GM12873 (cell line): Measurements from ENCODE around the gene FAM117A.

Source experiments
- TF ChIP-seq, protein P1 (sequence below): IDR thresholded peaks from 2 replicates; pipeline ENCODE4 v1.5.1; 2012; ENCODE audit warnings: low read depth, mild to moderate bottlenecking, moderate library complexity, low read length, control low read depth; ENCODE audit not compliant: insufficient read depth; ENCODE audit errors: missing control alignments

Gene FAM117A

GRCh38 chr17:49696233-49696761 is 67.6 kb downstream of the FAM117A start:
- TF ChIP-seq, protein P1, sequence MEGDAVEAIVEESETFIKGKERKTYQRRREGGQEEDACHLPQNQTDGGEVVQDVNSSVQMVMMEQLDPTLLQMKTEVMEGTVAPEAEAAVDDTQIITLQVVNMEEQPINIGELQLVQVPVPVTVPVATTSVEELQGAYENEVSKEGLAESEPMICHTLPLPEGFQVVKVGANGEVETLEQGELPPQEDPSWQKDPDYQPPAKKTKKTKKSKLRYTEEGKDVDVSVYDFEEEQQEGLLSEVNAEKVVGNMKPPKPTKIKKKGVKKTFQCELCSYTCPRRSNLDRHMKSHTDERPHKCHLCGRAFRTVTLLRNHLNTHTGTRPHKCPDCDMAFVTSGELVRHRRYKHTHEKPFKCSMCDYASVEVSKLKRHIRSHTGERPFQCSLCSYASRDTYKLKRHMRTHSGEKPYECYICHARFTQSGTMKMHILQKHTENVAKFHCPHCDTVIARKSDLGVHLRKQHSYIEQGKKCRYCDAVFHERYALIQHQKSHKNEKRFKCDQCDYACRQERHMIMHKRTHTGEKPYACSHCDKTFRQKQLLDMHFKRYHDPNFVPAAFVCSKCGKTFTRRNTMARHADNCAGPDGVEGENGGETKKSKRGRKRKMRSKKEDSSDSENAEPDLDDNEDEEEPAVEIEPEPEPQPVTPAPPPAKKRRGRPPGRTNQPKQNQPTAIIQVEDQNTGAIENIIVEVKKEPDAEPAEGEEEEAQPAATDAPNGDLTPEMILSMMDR, result no peak

DNA sequence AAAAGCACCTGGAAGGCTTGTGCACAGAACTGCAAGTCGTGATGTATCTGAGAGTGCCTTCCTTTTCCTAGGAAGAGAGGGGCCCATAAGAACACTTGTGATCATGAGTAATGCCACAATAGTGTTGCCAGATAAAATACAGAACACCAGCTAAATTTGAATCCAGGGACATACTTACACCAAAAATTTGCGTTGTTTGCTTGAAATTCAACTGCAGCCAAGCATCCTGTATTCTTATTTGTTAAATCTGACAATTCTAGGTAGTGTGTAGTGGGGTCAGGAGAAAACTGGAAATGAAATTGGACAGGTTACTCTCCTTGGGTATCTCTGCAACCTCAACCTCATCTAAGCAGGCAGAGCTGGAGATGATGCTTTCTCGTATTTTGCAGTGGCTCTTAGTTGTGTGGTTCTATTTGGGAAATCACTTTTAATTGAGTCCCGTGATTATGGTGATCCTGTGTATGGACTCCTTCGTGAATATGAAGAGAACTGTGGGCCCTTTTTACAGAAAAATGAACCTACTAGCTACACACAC is 68.2 kb downstream of the FAM117A start:
- TF ChIP-seq, protein P1, result no peak

DNA sequence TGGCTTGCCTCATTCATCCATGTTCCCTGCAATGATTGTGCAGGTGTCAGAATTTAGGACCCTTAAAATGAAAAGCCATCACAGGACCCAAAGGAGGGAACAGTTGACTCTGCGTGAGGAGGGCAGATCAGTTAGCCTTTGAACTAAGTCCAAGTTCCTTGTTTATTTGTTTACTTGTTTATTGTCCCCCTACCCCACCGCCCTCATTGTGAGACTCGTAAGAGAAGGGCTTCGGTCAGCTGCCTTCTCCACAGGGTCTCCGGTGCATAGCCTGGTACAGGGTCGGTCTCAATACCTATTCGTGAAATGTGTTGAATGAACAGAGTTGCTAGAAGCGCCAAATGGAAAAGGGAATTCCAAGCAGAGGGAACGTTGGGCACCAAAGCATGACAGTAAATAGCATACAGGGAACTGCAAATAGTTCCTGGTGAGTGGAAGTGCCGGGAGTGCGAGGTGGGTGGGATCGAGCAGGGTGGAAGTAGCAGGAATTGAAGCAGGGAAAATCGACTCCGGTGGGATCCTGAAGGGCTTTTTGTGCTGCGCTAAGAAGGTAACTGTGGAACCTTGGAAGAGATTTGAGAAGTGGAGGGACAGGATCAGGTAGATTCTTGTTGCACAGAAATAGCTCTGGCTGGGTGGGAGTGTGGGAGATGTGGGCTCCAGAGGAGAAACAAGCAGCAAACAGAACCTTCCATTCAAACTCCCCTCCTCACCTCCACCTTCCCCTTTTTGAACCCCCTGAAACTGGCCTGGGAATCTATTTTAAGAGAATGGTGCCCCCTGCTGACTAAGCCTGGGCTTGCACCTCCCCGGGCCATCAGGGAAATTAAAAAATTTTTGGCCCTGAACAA is 68.9 kb downstream of the FAM117A start:
- TF ChIP-seq, protein P1, result peak; percentile 80

DNA sequence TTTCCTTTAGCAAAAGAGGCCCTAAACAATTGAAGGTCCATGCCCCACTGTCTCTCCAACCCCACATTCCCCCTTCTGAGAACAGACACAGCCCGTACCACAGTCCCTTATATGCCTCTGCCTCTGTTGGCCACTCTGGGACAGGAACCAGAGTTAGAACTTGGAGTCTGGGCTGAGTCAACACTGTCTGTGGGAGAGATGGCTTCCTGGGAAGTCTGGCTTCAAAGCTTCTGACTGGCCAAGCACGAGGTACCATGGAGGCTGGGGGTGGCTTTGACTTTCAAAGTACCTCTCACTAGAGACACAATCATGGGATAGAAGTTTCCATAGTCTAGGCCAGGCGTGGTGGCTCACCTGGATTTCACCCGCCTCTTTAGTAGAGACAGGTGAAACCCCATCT is 71.2 kb downstream of the FAM117A start:
- TF ChIP-seq, protein P1, result no peak

DNA sequence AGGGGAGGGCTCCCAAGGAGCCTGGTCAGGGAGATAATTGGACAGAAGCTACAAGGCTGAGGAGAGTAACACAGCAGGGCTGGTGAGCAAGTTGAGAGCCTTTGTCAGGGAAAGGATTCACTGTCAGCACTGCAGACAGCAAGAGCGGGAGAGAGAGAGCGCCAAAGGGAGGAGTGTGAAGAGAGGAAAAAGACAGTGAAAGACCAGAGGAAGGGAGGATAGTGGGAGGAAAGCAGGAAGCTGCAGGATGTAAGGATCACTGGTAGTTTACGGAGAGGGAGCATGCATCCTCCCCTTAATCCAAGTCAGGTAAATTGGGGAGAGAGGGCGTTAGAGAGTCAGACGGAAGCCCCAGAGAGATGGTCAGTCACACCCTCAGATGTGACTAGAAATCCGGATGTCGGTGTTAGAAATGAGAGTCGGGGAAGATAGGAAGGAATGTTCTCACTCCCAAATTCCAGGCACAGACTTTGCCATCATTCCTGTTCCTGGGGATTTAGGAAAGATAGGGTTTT is 72.2 kb downstream of the FAM117A start:
- TF ChIP-seq, protein P1, result no peak

DNA sequence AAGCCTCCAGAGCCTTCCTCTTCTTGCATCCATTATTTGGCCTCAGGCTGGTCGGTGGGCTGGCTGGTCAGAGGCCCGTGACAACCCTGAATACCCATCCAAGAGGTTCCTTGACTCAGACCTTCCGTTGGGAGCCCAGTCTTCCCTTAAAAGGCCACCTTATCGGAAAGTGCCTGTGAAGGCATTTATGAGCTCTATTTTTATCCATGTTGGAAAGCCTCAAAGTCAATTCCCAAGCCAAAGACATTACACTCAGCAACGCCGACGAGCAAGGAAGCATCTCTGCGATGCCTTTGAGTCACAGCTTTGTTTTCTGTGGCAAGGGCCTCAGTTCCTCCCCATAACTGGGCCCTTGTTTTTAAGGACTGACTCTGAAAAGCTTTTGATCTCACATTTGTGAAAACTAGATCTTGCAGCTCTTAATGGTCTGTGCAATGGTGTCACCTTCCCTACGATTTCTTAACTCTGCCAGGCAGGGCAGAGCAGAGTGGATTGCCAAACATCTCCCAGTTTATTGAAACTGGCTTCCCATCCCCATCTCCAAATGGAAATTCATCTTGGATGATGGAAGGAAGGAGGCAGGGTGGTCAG is 72.8 kb downstream of the FAM117A start:
- TF ChIP-seq, protein P1, result no peak

DNA sequence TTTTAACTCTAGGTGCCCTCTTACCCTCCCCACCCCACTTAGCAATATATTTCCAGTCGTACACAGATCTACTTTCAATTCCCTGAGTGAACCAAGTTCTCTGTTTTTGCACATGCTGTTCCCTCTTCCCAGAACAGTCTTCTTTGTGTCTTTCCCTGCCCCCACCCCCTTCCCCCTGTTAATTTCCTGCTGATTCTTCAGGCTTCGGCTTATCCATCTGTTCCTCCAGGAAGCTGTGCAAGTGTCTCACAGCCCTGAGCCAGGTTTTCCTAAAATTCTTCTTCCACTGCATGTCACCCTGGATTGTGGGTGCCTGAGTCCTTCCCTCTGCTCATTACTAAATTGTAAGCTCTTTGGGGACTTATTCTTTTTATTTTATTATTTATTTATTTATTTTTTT is 73.7 kb downstream of the FAM117A start:
- TF ChIP-seq, protein P1, result no peak
